Measurements from ENCODE around the gene ROBO1. TPM values are rescaled to one million over a fixed set of nuclear protein-coding genes. Genes with fewer than 3 reads are reported as not detected.

ROBO1 gene
- total RNA-seq, 1 donor from 2014 or later, result 71.7 TPM

GRCh38 chr3:78991656-78992055, 776.1 kb downstream of the ROBO1 start:
- Mint-ChIP-seq H3K36me3 (ENCODE audit: low read depth, unreplicated experiment) (no peaks in the 10 kb centered on the region), H3K27ac (ENCODE audit: unreplicated experiment) (no peak overlapping the region), H3K27me3 (ENCODE audit: low read depth, unreplicated experiment) (no peaks in the 10 kb centered on the region), H3K9me3 (ENCODE audit: unreplicated experiment) (no peaks in the 10 kb centered on the region), H3K4me3 (ENCODE audit: unreplicated experiment) (no peak overlapping the region), H3K4me1 (ENCODE audit: low read depth, unreplicated experiment) (peaks cover 24% of the 10 kb centered on the region)
- H3K27ac ChIP-seq (ENCODE audit: low read depth, low read length), result no peak overlapping the region
- H4K20me1 ChIP-seq (ENCODE audit: insufficient read depth, low read length), result no peaks in the 10 kb centered on the region
- H3K36me3 ChIP-seq (ENCODE audit: insufficient read depth, low read length), result no peaks in the 10 kb centered on the region
- no peak overlapping the region for H2AFZ ChIP-seq (ENCODE audit: low read depth, low read length)
- no peaks in the 10 kb centered on the region for H3K27me3 ChIP-seq (ENCODE audit: insufficient read depth, low read length)
- FAIRE-seq, result no peak
- H3K79me2 ChIP-seq (ENCODE audit: insufficient read depth, low read length), result peaks cover 12% of the 10 kb centered on the region
- H3K9ac ChIP-seq (ENCODE audit: low read length), result no peak overlapping the region
- no peak for DNase-seq (ENCODE audit: low read depth)
- no peaks in the 10 kb centered on the region for H3K4me1 ChIP-seq (ENCODE audit: insufficient read depth, low read length)
- H3K4me3 ChIP-seq (ENCODE audit: insufficient read depth, low read depth, low read length), result no peak overlapping the region
- no peak overlapping the region for H3K4me2 ChIP-seq (ENCODE audit: low read length)
- H3K9me3 ChIP-seq (ENCODE audit: insufficient read depth, low read depth, low read length), result peaks cover 5% of the 10 kb centered on the region
- TF ChIP-seq EZH2 (IDR thresholded peaks at IDR 0.05; ENCODE audit: insufficient read depth, low read length) (no peak), CTCF (IDR thresholded peaks at IDR 0.05; ENCODE audit: insufficient read depth, low read depth, low read length) (no peak)

DNA sequence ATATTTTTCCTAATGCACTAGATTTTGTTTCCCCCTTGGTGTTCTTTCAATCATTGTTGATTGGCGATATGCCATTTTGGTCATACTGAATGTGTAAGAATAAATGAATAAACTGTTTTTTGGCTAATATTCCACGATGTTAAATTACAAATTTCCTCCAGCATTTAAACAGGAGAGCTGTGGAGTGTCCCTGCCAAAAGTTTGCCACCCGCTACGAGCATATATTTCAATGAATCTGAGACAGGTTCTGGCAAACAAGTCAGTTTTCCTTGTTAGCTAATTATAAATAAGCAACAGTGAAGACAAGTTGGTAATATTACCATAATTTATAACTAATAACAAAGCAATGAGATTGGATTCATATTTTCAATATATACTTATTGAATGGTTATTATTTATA, 777.6 kb downstream of the ROBO1 start:
- DNase-seq (ENCODE audit: low read depth) (no peak), FAIRE-seq (no peak)
- Mint-ChIP-seq H3K4me3 (ENCODE audit: unreplicated experiment) (no peak overlapping the region), H3K9me3 (ENCODE audit: unreplicated experiment) (no peaks in the 10 kb centered on the region), H3K36me3 (ENCODE audit: low read depth, unreplicated experiment) (no peaks in the 10 kb centered on the region), H3K27me3 (ENCODE audit: low read depth, unreplicated experiment) (no peaks in the 10 kb centered on the region), H3K27ac (ENCODE audit: unreplicated experiment) (no peak overlapping the region), H3K4me1 (ENCODE audit: low read depth, unreplicated experiment) (peaks cover 30% of the 10 kb centered on the region)
- Histone ChIP-seq H3K27me3 (ENCODE audit: insufficient read depth, low read length) (no peaks in the 10 kb centered on the region), H3K4me1 (ENCODE audit: insufficient read depth, low read length) (no peaks in the 10 kb centered on the region), H3K4me3 (ENCODE audit: insufficient read depth, low read depth, low read length) (no peak overlapping the region), H2AFZ (ENCODE audit: low read depth, low read length) (no peak overlapping the region), H3K36me3 (ENCODE audit: insufficient read depth, low read length) (no peaks in the 10 kb centered on the region), H3K27ac (ENCODE audit: low read depth, low read length) (no peak overlapping the region), H3K9ac (ENCODE audit: low read length) (no peak overlapping the region), H3K9me3 (ENCODE audit: insufficient read depth, low read depth, low read length) (peaks cover 5% of the 10 kb centered on the region), H4K20me1 (ENCODE audit: insufficient read depth, low read length) (no peaks in the 10 kb centered on the region), H3K4me2 (ENCODE audit: low read length) (no peak overlapping the region), H3K79me2 (ENCODE audit: insufficient read depth, low read length) (peaks cover 6% of the 10 kb centered on the region)
- TF ChIP-seq CTCF (IDR thresholded peaks at IDR 0.05; ENCODE audit: insufficient read depth, low read depth, low read length), result no peak
- no peak for TF ChIP-seq EZH2 (IDR thresholded peaks at IDR 0.05; ENCODE audit: insufficient read depth, low read length)

- H3K4me3 Mint-ChIP-seq (ENCODE audit: unreplicated experiment), result no peak overlapping the region
- FAIRE-seq, result no peak
These were observed 779.5 kb downstream of the ROBO1 start for GRCh38 chr3:78988324-78988723.

More at GRCh38 chr3:78988324-78988723, 779.5 kb downstream of the ROBO1 start:
- H3K9ac ChIP-seq (ENCODE audit: low read length), result no peak overlapping the region
- Mint-ChIP-seq H3K9me3 (ENCODE audit: unreplicated experiment) (no peaks in the 10 kb centered on the region), H3K27ac (ENCODE audit: unreplicated experiment) (peak overlapping the region; percentile 15), H3K36me3 (ENCODE audit: low read depth, unreplicated experiment) (no peaks in the 10 kb centered on the region), H3K4me1 (ENCODE audit: low read depth, unreplicated experiment) (peaks cover 22% of the 10 kb centered on the region), H3K27me3 (ENCODE audit: low read depth, unreplicated experiment) (no peaks in the 10 kb centered on the region)
- TF ChIP-seq EZH2 (IDR thresholded peaks at IDR 0.05; ENCODE audit: insufficient read depth, low read length) (no peak), CTCF (IDR thresholded peaks at IDR 0.05; ENCODE audit: insufficient read depth, low read depth, low read length) (peak; percentile 31)
- H4K20me1 ChIP-seq (ENCODE audit: insufficient read depth, low read length), result no peaks in the 10 kb centered on the region
- no peaks in the 10 kb centered on the region for H3K4me1 ChIP-seq (ENCODE audit: insufficient read depth, low read length)
- no peak overlapping the region for H2AFZ ChIP-seq (ENCODE audit: low read depth, low read length)
- no peak overlapping the region for H3K4me2 ChIP-seq (ENCODE audit: low read length)
- no peak overlapping the region for H3K27ac ChIP-seq (ENCODE audit: low read depth, low read length)
- no peaks in the 10 kb centered on the region for H3K79me2 ChIP-seq (ENCODE audit: insufficient read depth, low read length)
- H3K9me3 ChIP-seq (ENCODE audit: insufficient read depth, low read depth, low read length), result peaks cover 5% of the 10 kb centered on the region
- no peaks in the 10 kb centered on the region for H3K36me3 ChIP-seq (ENCODE audit: insufficient read depth, low read length)
- H3K27me3 ChIP-seq (ENCODE audit: insufficient read depth, low read length), result no peaks in the 10 kb centered on the region
- DNase-seq (ENCODE audit: low read depth), result no peak
- no peak overlapping the region for H3K4me3 ChIP-seq (ENCODE audit: insufficient read depth, low read depth, low read length)
